Measurements from ENCODE around the gene MSANTD7. TPM values are rescaled to one million over a fixed set of nuclear protein-coding genes. Genes with fewer than 3 reads are reported as not detected.
"Not testable (repeated sequence)": the region's sequence is repeated elsewhere in the genome, so short reads cannot be mapped to it uniquely, and the experiment has no call there.

MSANTD7 gene
- total RNA-seq, 1 experiment from 2014 or later: 23.1 TPM

GRCh38 chr10:14860791-14861190 is 22.7 kb downstream of the MSANTD7 start:
- Histone ChIP-seq H3K23me2 (ENCODE audit: insufficient read length, low read depth, low read length, poor library complexity, severe bottlenecking) (no peaks in the 10 kb centered on the region), H3K27me3 (ENCODE audit: insufficient read depth, low read length) (no peaks in the 10 kb centered on the region), H3K23ac (ENCODE audit: insufficient read length, low read depth, low read length) (no peak overlapping the region), H2BK20ac (ENCODE audit: low read depth, low read length, poor library complexity, severe bottlenecking) (no peak overlapping the region), H3K4ac (ENCODE audit: low read depth, low read length) (no peak overlapping the region), H3K4me1 (ENCODE audit: insufficient read depth, low read length) (no peaks in the 10 kb centered on the region), H4K8ac (replicated peaks; ENCODE audit: insufficient read length, low read depth, low read length) (no peak overlapping the region), H2BK12ac (ENCODE audit: insufficient read length, low read depth, low read length) (no peak overlapping the region), H3K18ac (ENCODE audit: insufficient read length, low read depth, low read length) (no peak overlapping the region), H2BK15ac (ENCODE audit: low read depth, low read length) (no peak overlapping the region), H2AFZ (ENCODE audit: low read length) (no peak overlapping the region), H3K79me1 (ENCODE audit: insufficient read depth, low read depth, low read length, poor library complexity, severe bottlenecking) (no peaks in the 10 kb centered on the region), H3K27ac (ENCODE audit: insufficient read length, low read depth, low read length) (no peak overlapping the region), H3K14ac (ENCODE audit: insufficient read depth, low read length) (no peak overlapping the region), H4K5ac (ENCODE audit: insufficient read length, low read depth, low read length) (no peak overlapping the region), H3T11ph (ENCODE audit: low read length) (no peak overlapping the region), H4K20me1 (ENCODE audit: control insufficient read depth, insufficient read depth, insufficient read length) (no peaks in the 10 kb centered on the region), H3K9me3 (ENCODE audit: control insufficient read depth, low read depth, low read length) (no peaks in the 10 kb centered on the region), H3K9ac (ENCODE audit: extremely low read depth, insufficient read length, low read length) (no peak overlapping the region), H4K91ac (ENCODE audit: insufficient read length, low read depth, low read length) (no peak overlapping the region), H3K79me2 (ENCODE audit: insufficient read depth, low read length) (no peaks in the 10 kb centered on the region), H2BK120ac (ENCODE audit: low read depth, low read length, poor library complexity, severe bottlenecking) (no peak overlapping the region), H2AK5ac (ENCODE audit: insufficient read length, low read length) (no peak overlapping the region), H2BK5ac (ENCODE audit: insufficient read length, low read length) (no peak overlapping the region), H3K4me2 (ENCODE audit: insufficient read depth, insufficient read length, low read length) (no peak overlapping the region), H3K56ac (ENCODE audit: insufficient read length, low read depth, low read length) (no peak overlapping the region)
- WGBS (ENCODE audit: extremely low coverage, insufficient read length, low lambda C conversion rate): no CpG with 5 or more reads among the region's 1 CpG
- Mint-ChIP-seq H3K9me3 (no peaks in the 10 kb centered on the region), H3K4me3 (no peak overlapping the region), H3K4me1 (no peaks in the 10 kb centered on the region), H3K27ac (peak overlapping the region in 1 of 3 experiments; percentile 74; a peak in 1 of 7 replicates), H3K27me3 (ENCODE audit: low read depth) (no peaks in the 10 kb centered on the region), H3K36me3 (ENCODE audit: insufficient read depth in 1 of 3, low read depth in 3 of 3) (peaks cover 15 to 57% (median 16%) of the 10 kb centered on the region in 3 experiments)
- DNase-seq: no peak
- no peak for TF ChIP-seq CTCF (conservative IDR thresholded peaks at IDR 0.05)

- not testable (repeated sequence) for H3K4me3 Mint-ChIP-seq; H3K79me2 ChIP-seq (ENCODE audit: insufficient read depth, low read length); H2BK5ac ChIP-seq (ENCODE audit: insufficient read length, low read length); H3K79me1 ChIP-seq (ENCODE audit: insufficient read depth, low read depth, low read length, poor library complexity, severe bottlenecking); H3K9me3 Mint-ChIP-seq; H2AFZ ChIP-seq (ENCODE audit: low read length); H3K23ac ChIP-seq (ENCODE audit: insufficient read length, low read depth, low read length); H4K5ac ChIP-seq (ENCODE audit: insufficient read length, low read depth, low read length); H2BK15ac ChIP-seq (ENCODE audit: low read depth, low read length); H2BK120ac ChIP-seq (ENCODE audit: low read depth, low read length, poor library complexity, severe bottlenecking); H4K20me1 ChIP-seq (ENCODE audit: control insufficient read depth, insufficient read depth, insufficient read length); H4K91ac ChIP-seq (ENCODE audit: insufficient read length, low read depth, low read length); H3T11ph ChIP-seq (ENCODE audit: low read length); H3K4me2 ChIP-seq (ENCODE audit: insufficient read depth, insufficient read length, low read length); H3K27ac Mint-ChIP-seq; H3K27ac ChIP-seq (ENCODE audit: insufficient read length, low read depth, low read length); H3K14ac ChIP-seq (ENCODE audit: insufficient read depth, low read length); H3K4me1 Mint-ChIP-seq; H3K27me3 Mint-ChIP-seq (ENCODE audit: low read depth); H3K9me3 ChIP-seq (ENCODE audit: control insufficient read depth, low read depth, low read length); H3K27me3 ChIP-seq (ENCODE audit: insufficient read depth, low read length); H3K9ac ChIP-seq (ENCODE audit: extremely low read depth, insufficient read length, low read length); H2BK20ac ChIP-seq (ENCODE audit: low read depth, low read length, poor library complexity, severe bottlenecking); DNase-seq; H3K23me2 ChIP-seq (ENCODE audit: insufficient read length, low read depth, low read length, poor library complexity, severe bottlenecking); H3K4me1 ChIP-seq (ENCODE audit: insufficient read depth, low read length); H2AK5ac ChIP-seq (ENCODE audit: insufficient read length, low read length); H3K4ac ChIP-seq (ENCODE audit: low read depth, low read length); H4K8ac ChIP-seq (replicated peaks; ENCODE audit: insufficient read length, low read depth, low read length); H3K56ac ChIP-seq (ENCODE audit: insufficient read length, low read depth, low read length); H2BK12ac ChIP-seq (ENCODE audit: insufficient read length, low read depth, low read length); H3K18ac ChIP-seq (ENCODE audit: insufficient read length, low read depth, low read length)
- WGBS (ENCODE audit: extremely low coverage, insufficient read length, low lambda C conversion rate): no CpG with 5 or more reads among the region's 6 CpGs
- peaks cover 18 to 62% (median 30%) of the 10 kb centered on the region in 3 experiments for H3K36me3 Mint-ChIP-seq (ENCODE audit: insufficient read depth in 1 of 3, low read depth in 3 of 3)
Measured at GRCh38 chr10:14864466-14864865, 26.4 kb downstream of the MSANTD7 start.
